ENCODE measurements around the gene PIGM. TPM values are rescaled to one million over a fixed set of nuclear protein-coding genes. Genes with fewer than 3 reads are reported as not detected.

The PIGM gene
- total RNA-seq, 2 experiments from 2014 or later: 4.2 to 4.5 TPM

GRCh38 chr1:160070243-160071163 is 38.7 kb upstream of the PIGM start:
- ATAC-seq (peak; percentile 91), DNase-seq (peak; percentile 67)
- no peaks in the 10 kb centered on the region for H3K9me3 Mint-ChIP-seq (ENCODE audit: insufficient read depth)
- peaks cover 55% of the 10 kb centered on the region for H3K27me3 Mint-ChIP-seq (ENCODE audit: low read depth)
- H3K36me3 Mint-ChIP-seq (ENCODE audit: low read depth): no peaks in the 10 kb centered on the region
- ChIA-PET POLR2A (no interaction called here), CTCF (interaction anchor here (1.4 to 27.5 kb wide), 4 partner anchors 8 to 18 kb away, joined by 4 to 617 read pairs (median 39); partner anchors contain the start of gene KCNJ9)
- H3K27ac Mint-ChIP-seq: no peak overlapping the region
- peaks cover 14% of the 10 kb centered on the region for H3K4me1 Mint-ChIP-seq (ENCODE audit: low read depth)
- H3K4me3 Mint-ChIP-seq: peak overlapping the region; percentile 66

- Mint-ChIP-seq H3K9me3 (ENCODE audit: insufficient read depth) (no peaks in the 10 kb centered on the region), H3K27me3 (ENCODE audit: low read depth) (peaks cover 58% of the 10 kb centered on the region), H3K36me3 (ENCODE audit: low read depth) (no peaks in the 10 kb centered on the region), H3K27ac (no peak within 1 kb of the TSS), H3K4me3 (peak within 1 kb of the TSS; percentile 66), H3K4me1 (ENCODE audit: low read depth) (peaks cover 14% of the 10 kb centered on the region)
- CTCF ChIA-PET: interaction anchor here (1.4 to 27.5 kb wide), 4 partner anchors 9 to 17 kb away, joined by 4 to 617 read pairs (median 39); partner anchors contain the start of gene KCNJ9
- POLR2A ChIA-PET: no interaction called here
- no peak for DNase-seq
- ATAC-seq: no peak
Observed at GRCh38 chr1:160069460-160070231, 37.9 kb upstream of the PIGM start, which contains the start of gene KCNJ10. Gene KCNJ10, minus strand, starts transcription at chr1:160070160. Its CDS starts 27,628 bp downstream, at chr1:160042532.

- Mint-ChIP-seq H3K9me3 (ENCODE audit: insufficient read depth) (no peaks in the 10 kb centered on the region), H3K27ac (no peak overlapping the region), H3K4me1 (ENCODE audit: low read depth) (peaks cover 14% of the 10 kb centered on the region), H3K27me3 (ENCODE audit: low read depth) (peaks cover 55% of the 10 kb centered on the region), H3K36me3 (ENCODE audit: low read depth) (no peaks in the 10 kb centered on the region), H3K4me3 (no peak overlapping the region)
- DNase-seq (no peak), ATAC-seq (no peak)
- POLR2A ChIA-PET: no interaction called here
- CTCF ChIA-PET: interaction anchor here (1.3 to 27.5 kb wide), 4 partner anchors 10 to 60 kb away, joined by 3 to 617 read pairs (median 18); no protein-coding TSS in a partner anchor
Observed at GRCh38 chr1:160068225-160068624, 36.4 kb upstream of the PIGM start.

GRCh38 chr1:160066829-160067745 is 35.3 kb upstream of the PIGM start:
- POLR2A ChIA-PET: no interaction called here
- DNase-seq (no peak), ATAC-seq (no peak)
- peaks cover 52% of the 10 kb centered on the region for H3K27me3 Mint-ChIP-seq (ENCODE audit: low read depth)
- H3K27ac Mint-ChIP-seq: no peak overlapping the region
- no peaks in the 10 kb centered on the region for H3K9me3 Mint-ChIP-seq (ENCODE audit: insufficient read depth)
- H3K36me3 Mint-ChIP-seq (ENCODE audit: low read depth): no peaks in the 10 kb centered on the region
- H3K4me3 Mint-ChIP-seq: no peak overlapping the region
- peaks cover 14% of the 10 kb centered on the region for H3K4me1 Mint-ChIP-seq (ENCODE audit: low read depth)
- CTCF ChIA-PET: interaction anchor here (1.3 to 27.5 kb wide), 4 partner anchors 11 to 59 kb away, joined by 3 to 617 read pairs (median 18); no protein-coding TSS in a partner anchor

GRCh38 chr1:160064746-160065145 is 33.0 kb upstream of the PIGM start:
- ChIA-PET POLR2A (no interaction called here), CTCF (interaction anchor here (27.3 to 27.5 kb wide), 2 partner anchors 11 to 12 kb away, joined by 617 read pairs; partner anchors contain the start of genes KCNJ10 and KCNJ9)
- peaks cover 3% of the 10 kb centered on the region for H3K4me1 Mint-ChIP-seq (ENCODE audit: low read depth)
- no peak overlapping the region for H3K27ac Mint-ChIP-seq
- no peak for DNase-seq
- peaks cover 37% of the 10 kb centered on the region for H3K27me3 Mint-ChIP-seq (ENCODE audit: low read depth)
- H3K9me3 Mint-ChIP-seq (ENCODE audit: insufficient read depth): no peaks in the 10 kb centered on the region
- no peaks in the 10 kb centered on the region for H3K36me3 Mint-ChIP-seq (ENCODE audit: low read depth)
- no peak for ATAC-seq
- no peak overlapping the region for H3K4me3 Mint-ChIP-seq

- H3K4me3 Mint-ChIP-seq: no peak overlapping the region
- POLR2A ChIA-PET: no interaction called here
- H3K27me3 Mint-ChIP-seq (ENCODE audit: low read depth): peaks cover 34% of the 10 kb centered on the region
- H3K4me1 Mint-ChIP-seq (ENCODE audit: low read depth): no peaks in the 10 kb centered on the region
- ATAC-seq: no peak
- no peaks in the 10 kb centered on the region for H3K36me3 Mint-ChIP-seq (ENCODE audit: low read depth)
- no peak for DNase-seq
- CTCF ChIA-PET: interaction anchor here (0.9 to 27.5 kb wide), 3 partner anchors 12 to 50 kb away, joined by 3 to 617 read pairs (median 617); partner anchors contain the start of genes KCNJ10 and KCNJ9
- H3K27ac Mint-ChIP-seq: no peak overlapping the region
- no peaks in the 10 kb centered on the region for H3K9me3 Mint-ChIP-seq (ENCODE audit: insufficient read depth)
Observed at GRCh38 chr1:160064164-160064563, 32.4 kb upstream of the PIGM start.

GRCh38 chr1:160063176-160063575 is 31.4 kb upstream of the PIGM start:
- Mint-ChIP-seq H3K27me3 (ENCODE audit: low read depth) (peaks cover 32% of the 10 kb centered on the region), H3K9me3 (ENCODE audit: insufficient read depth) (no peaks in the 10 kb centered on the region), H3K4me3 (no peak overlapping the region), H3K27ac (no peak overlapping the region), H3K4me1 (ENCODE audit: low read depth) (no peaks in the 10 kb centered on the region), H3K36me3 (ENCODE audit: low read depth) (no peaks in the 10 kb centered on the region)
- ChIA-PET CTCF (interaction anchor here (27.3 to 27.5 kb wide), 2 partner anchors 11 to 13 kb away, joined by 617 read pairs; partner anchors contain the start of genes KCNJ10 and KCNJ9), POLR2A (no interaction called here)
- ATAC-seq (no peak), DNase-seq (no peak)

- no peak for ATAC-seq
- no peaks in the 10 kb centered on the region for H3K36me3 Mint-ChIP-seq (ENCODE audit: low read depth)
- no peaks in the 10 kb centered on the region for H3K4me1 Mint-ChIP-seq (ENCODE audit: low read depth)
- H3K27ac Mint-ChIP-seq: no peak overlapping the region
- peaks cover 33% of the 10 kb centered on the region for H3K27me3 Mint-ChIP-seq (ENCODE audit: low read depth)
- H3K9me3 Mint-ChIP-seq (ENCODE audit: insufficient read depth): no peaks in the 10 kb centered on the region
- no peak overlapping the region for H3K4me3 Mint-ChIP-seq
- no peak for DNase-seq
- POLR2A ChIA-PET: no interaction called here
- CTCF ChIA-PET: interaction anchor here (27.3 to 27.5 kb wide), 2 partner anchors 10 to 14 kb away, joined by 617 read pairs; partner anchors contain the start of genes KCNJ10 and KCNJ9
Observed at GRCh38 chr1:160062230-160062532, 30.4 kb upstream of the PIGM start.

GRCh38 chr1:160061369-160062229 is 29.8 kb upstream of the PIGM start:
- Mint-ChIP-seq H3K4me1 (ENCODE audit: low read depth) (no peaks in the 10 kb centered on the region), H3K27ac (no peak overlapping the region), H3K9me3 (ENCODE audit: insufficient read depth) (no peaks in the 10 kb centered on the region), H3K27me3 (ENCODE audit: low read depth) (peaks cover 28% of the 10 kb centered on the region), H3K4me3 (no peak overlapping the region), H3K36me3 (ENCODE audit: low read depth) (no peaks in the 10 kb centered on the region)
- no peak for DNase-seq
- CTCF ChIA-PET: interaction anchor here (1.0 to 27.3 kb wide), 2 partner anchors 14 to 15 kb away, joined by 4 to 617 read pairs; partner anchors contain the start of genes KCNJ10 and KCNJ9
- POLR2A ChIA-PET: no interaction called here
- no peak for ATAC-seq

- Mint-ChIP-seq H3K9me3 (ENCODE audit: insufficient read depth) (no peaks in the 10 kb centered on the region), H3K4me1 (ENCODE audit: low read depth) (no peaks in the 10 kb centered on the region), H3K27me3 (ENCODE audit: low read depth) (peaks cover 37% of the 10 kb centered on the region), H3K36me3 (ENCODE audit: low read depth) (no peaks in the 10 kb centered on the region), H3K27ac (no peak overlapping the region), H3K4me3 (no peak overlapping the region)
- DNase-seq (no peak), ATAC-seq (no peak)
- POLR2A ChIA-PET: no interaction called here
- CTCF ChIA-PET: interaction anchor here (1.0 to 27.3 kb wide), 4 partner anchors 11 to 194 kb away, joined by 3 to 617 read pairs (median 12); partner anchors contain the start of genes KCNJ10 and KCNJ9
Observed at GRCh38 chr1:160058087-160058486, 26.3 kb upstream of the PIGM start.

All from activated CD8-positive, alpha-beta T cell treated with anti-CD3 and anti-CD28 coated beads, Interleukin-2, amount 10 ng/mL, durations not matched to agents 7 days and 5 days (primary cell).